Neuronal stem cell (in vitro differentiated cells): ENCODE measurements around the gene RAB3IP.
A peak's percentile ranks its signal among the peaks of the same experiment; 100 is the strongest.

ENCODE experiments used
- DNase-seq: peaks from one replicate; pipeline ENCODE4 v3.0.0-alpha.2; 2013; ENCODE audit warnings: low spot score
- H2AFZ ChIP-seq: one replicate; pipeline ENCODE4 v1.6.1; 2013; ENCODE audit warnings: mild to moderate bottlenecking, low read length, inconsistent platforms
- H2AK5ac ChIP-seq: 2 replicates; pipeline ENCODE4 v1.6.1; 2013; ENCODE audit warnings: low read depth, mild to moderate bottlenecking, inconsistent platforms, low read length, moderate library complexity, mixed read lengths
- H2BK120ac ChIP-seq: 2 replicates; pipeline ENCODE4 v1.6.1; 2013; ENCODE audit warnings: low read depth, mild to moderate bottlenecking, inconsistent platforms, low read length, moderate library complexity, mixed read lengths
- H2BK12ac ChIP-seq: one replicate; pipeline ENCODE4 v1.6.1; 2013; ENCODE audit warnings: low read length, inconsistent platforms
- H2BK15ac ChIP-seq: 2 replicates; pipeline ENCODE4 v1.6.1; 2013; ENCODE audit warnings: mild to moderate bottlenecking, low read length, inconsistent platforms, mixed read lengths
- H2BK5ac ChIP-seq: one replicate; pipeline ENCODE4 v1.6.1; 2013; ENCODE audit warnings: inconsistent platforms, mild to moderate bottlenecking, low read length, moderate library complexity
- H3K14ac ChIP-seq: one replicate; pipeline ENCODE4 v1.6.1; 2013; ENCODE audit warnings: low read length, inconsistent platforms
- H3K18ac ChIP-seq: 2 replicates; pipeline ENCODE4 v1.6.1; 2013; ENCODE audit warnings: low read length, inconsistent platforms
- H3K23ac ChIP-seq: 2 replicates; pipeline ENCODE4 v1.6.1; 2013; ENCODE audit warnings: low read depth, mild to moderate bottlenecking, mixed read lengths, low read length, inconsistent platforms; ENCODE audit not compliant: poor library complexity
- H3K27ac ChIP-seq: replicated peaks from 3 replicates; pipeline ENCODE4 v1.5.1; 2013; ENCODE audit warnings: low read length, inconsistent platforms
- H3K27me3 ChIP-seq, 3 experiments: 2 replicates each; pipeline ENCODE4 v1.6.1; 2013; ENCODE audit warnings: low read length in 3 of 3, mild to moderate bottlenecking in 2 of 3, inconsistent platforms in 1 of 3, low read depth in 1 of 3, mixed read lengths in 1 of 3, moderate library complexity in 1 of 3; ENCODE audit not compliant: control insufficient read depth in 3 of 3, insufficient read depth in 3 of 3
- H3K36me3 ChIP-seq, 2 donors: replicated peaks in 1 of 2; 2 replicates each; pipeline ENCODE4 v1.6.1; 2013; ENCODE audit warnings: low read length in 2 of 2; ENCODE audit not compliant: control insufficient read depth in 2 of 2, insufficient read depth in 2 of 2
- H3K4ac ChIP-seq: 2 replicates; pipeline ENCODE4 v1.6.1; 2013; ENCODE audit warnings: inconsistent platforms, mild to moderate bottlenecking, low read length, moderate library complexity
- H3K4me1 ChIP-seq, 2 donors: 1 replicate in 1 of 2; 2 replicates in 1 of 2; pipeline ENCODE4 v1.6.1; 2013; ENCODE audit warnings: low read length in 2 of 2, low read depth in 1 of 2; ENCODE audit not compliant: control insufficient read depth in 2 of 2, insufficient read depth in 1 of 2
- H3K4me2 ChIP-seq: one replicate; pipeline ENCODE4 v1.6.1; 2013; ENCODE audit warnings: mild to moderate bottlenecking, low read length, inconsistent platforms; ENCODE audit not compliant: insufficient read depth, poor library complexity, severe bottlenecking
- H3K4me3 ChIP-seq, 2 donors: 2 replicates each; pipeline ENCODE4 v1.5.1; 2013; ENCODE audit warnings: low read length in 2 of 2, mild to moderate bottlenecking in 2 of 2, inconsistent platforms in 1 of 2, moderate library complexity in 1 of 2
- H3K79me1 ChIP-seq: one replicate; pipeline ENCODE4 v1.6.1; 2013; ENCODE audit warnings: low read depth, mild to moderate bottlenecking, inconsistent platforms, low read length, moderate library complexity
- H3K9ac ChIP-seq: one replicate; pipeline ENCODE4 v1.6.1; 2013; ENCODE audit warnings: mild to moderate bottlenecking, low read depth, low read length, inconsistent platforms; ENCODE audit not compliant: poor library complexity
- H3K9me3 ChIP-seq, 2 donors: replicated peaks in 1 of 2; 2 replicates each; pipeline versions ENCODE3 to v1.6.1; 2013; ENCODE audit warnings: low read length in 2 of 2, mild to moderate bottlenecking in 2 of 2, inconsistent platforms in 1 of 2, low read depth in 1 of 2, mixed read lengths in 1 of 2, moderate library complexity in 1 of 2; ENCODE audit not compliant: control insufficient read depth in 2 of 2, insufficient read depth in 1 of 2
- H4K8ac ChIP-seq: one replicate; pipeline ENCODE4 v1.6.1; 2013; ENCODE audit warnings: low read depth, mild to moderate bottlenecking, inconsistent platforms, low read length, moderate library complexity
- H4K91ac ChIP-seq: one replicate; pipeline ENCODE4 v1.6.1; 2013; ENCODE audit warnings: low read length, low read depth, mild to moderate bottlenecking, inconsistent platforms; ENCODE audit not compliant: poor library complexity
- WGBS, 2 donors: extraction: QIAGEN DNeasy Blood & Tissue Kit; methylation state at CpG; one replicate each; pipeline ENCODE4 v1.1.7; 2013; ENCODE audit warnings: missing lambda C conversion rate in 2 of 2, mixed read lengths in 1 of 2; ENCODE audit not compliant: insufficient read length in 2 of 2, insufficient replicate concordance in 1 of 2; ENCODE audit errors: extremely low coverage in 2 of 2; 5-methylcytosine and 5-hydroxymethylcytosine counted together

The RAB3IP gene

GRCh38 chr12:69866698-69867097 lies 128.0 kb downstream of the RAB3IP start:
- Histone ChIP-seq H2BK15ac (no peak overlapping the region), H3K9me3 (peaks cover 0 to 2% of the 10 kb centered on the region in 2 donors)

GRCh38 chr12:69868695-69869094 lies 130.0 kb downstream of the RAB3IP start:
- peak overlapping the region in 1 of 2 donors; percentile 72 for H3K4me3 ChIP-seq
- no peak overlapping the region for H3K4ac ChIP-seq
- no peak overlapping the region for H3K23ac ChIP-seq
- no peak overlapping the region for H2AFZ ChIP-seq
- H2BK12ac ChIP-seq, result no peak overlapping the region
- H3K18ac ChIP-seq, result no peak overlapping the region
- H4K91ac ChIP-seq, result no peak overlapping the region
- no peak overlapping the region for H2AK5ac ChIP-seq
- H3K27me3 ChIP-seq, result no peaks in the 10 kb centered on the region
- peak overlapping the region; percentile 49 for H3K14ac ChIP-seq
- H3K4me2 ChIP-seq, result no peak overlapping the region
- no peaks in the 10 kb centered on the region for H3K4me1 ChIP-seq
- no peak overlapping the region for H2BK120ac ChIP-seq
- no peak overlapping the region for H3K27ac ChIP-seq
- no peak overlapping the region for H2BK5ac ChIP-seq
- DNase-seq, result no peak
- peaks cover 0 to 2% of the 10 kb centered on the region in 2 donors for H3K9me3 ChIP-seq
- no CpG with 5 or more reads among the region's 9 CpGs for WGBS, 2 donors
- no peak overlapping the region for H3K9ac ChIP-seq
- H3K36me3 ChIP-seq, result no peaks in the 10 kb centered on the region
- no peaks in the 10 kb centered on the region for H3K79me1 ChIP-seq
- no peak overlapping the region for H2BK15ac ChIP-seq
- H4K8ac ChIP-seq, result no peak overlapping the region

More at GRCh38 chr12:69866698-69867097, 128.0 kb downstream of the RAB3IP start:
- no peak overlapping the region for H3K4me3 ChIP-seq
- H3K4me1 ChIP-seq, result no peaks in the 10 kb centered on the region
- H3K23ac ChIP-seq, result no peak overlapping the region
- H2BK5ac ChIP-seq, result no peak overlapping the region
- no peak overlapping the region for H2AK5ac ChIP-seq
- no peak overlapping the region for H4K91ac ChIP-seq
- no peak overlapping the region for H2AFZ ChIP-seq
- H3K9ac ChIP-seq, result no peak overlapping the region
- no peaks in the 10 kb centered on the region for H3K27me3 ChIP-seq
- H3K79me1 ChIP-seq, result no peaks in the 10 kb centered on the region
- H3K27ac ChIP-seq, result no peak overlapping the region
- no CpG with 5 or more reads among the region's 4 CpGs for WGBS, 2 donors
- no peak overlapping the region for H2BK12ac ChIP-seq
- H3K36me3 ChIP-seq, result no peaks in the 10 kb centered on the region
- no peak for DNase-seq
- no peak overlapping the region for H3K14ac ChIP-seq
- no peak overlapping the region for H3K4me2 ChIP-seq
- H2BK120ac ChIP-seq, result no peak overlapping the region
- H3K4ac ChIP-seq, result no peak overlapping the region
- no peak overlapping the region for H4K8ac ChIP-seq
- H3K18ac ChIP-seq, result no peak overlapping the region

- no peak overlapping the region for H3K18ac ChIP-seq
- no peak overlapping the region for H3K14ac ChIP-seq
- no peak overlapping the region for H2BK5ac ChIP-seq
- H3K79me1 ChIP-seq, result no peaks in the 10 kb centered on the region
- no peaks in the 10 kb centered on the region for H3K27me3 ChIP-seq
- H3K4me3 ChIP-seq, result no peak overlapping the region
- no peak overlapping the region for H2BK12ac ChIP-seq
- no peak overlapping the region for H2BK120ac ChIP-seq
- peaks cover 0 to 2% of the 10 kb centered on the region in 2 donors for H3K9me3 ChIP-seq
- DNase-seq, result no peak
- no peak overlapping the region for H3K27ac ChIP-seq
- H3K4me2 ChIP-seq, result no peak overlapping the region
- H3K4ac ChIP-seq, result no peak overlapping the region
- no peak overlapping the region for H4K8ac ChIP-seq
- no CpG with 5 or more reads among the region's 3 CpGs for WGBS, 2 donors
- H3K36me3 ChIP-seq, result no peaks in the 10 kb centered on the region
- no peak overlapping the region for H4K91ac ChIP-seq
- H3K23ac ChIP-seq, result no peak overlapping the region
- no peak overlapping the region for H3K9ac ChIP-seq
- no peak overlapping the region for H2AK5ac ChIP-seq
- H3K4me1 ChIP-seq, result no peaks in the 10 kb centered on the region
- H2BK15ac ChIP-seq, result no peak overlapping the region
- H2AFZ ChIP-seq, result no peak overlapping the region
These were observed 134.1 kb downstream of the RAB3IP start for GRCh38 chr12:69872804-69873203.
